DMS79 treated with DMSO at 0.1 percent for 48 hours (cell line): Measurements from ENCODE around the gene ZBTB24.

Source experiments
- DNase-seq: peaks from one replicate; lab custom pipeline; 2025; lab: John Stamatoyannopoulos, UW

The ZBTB24 gene

DNA sequence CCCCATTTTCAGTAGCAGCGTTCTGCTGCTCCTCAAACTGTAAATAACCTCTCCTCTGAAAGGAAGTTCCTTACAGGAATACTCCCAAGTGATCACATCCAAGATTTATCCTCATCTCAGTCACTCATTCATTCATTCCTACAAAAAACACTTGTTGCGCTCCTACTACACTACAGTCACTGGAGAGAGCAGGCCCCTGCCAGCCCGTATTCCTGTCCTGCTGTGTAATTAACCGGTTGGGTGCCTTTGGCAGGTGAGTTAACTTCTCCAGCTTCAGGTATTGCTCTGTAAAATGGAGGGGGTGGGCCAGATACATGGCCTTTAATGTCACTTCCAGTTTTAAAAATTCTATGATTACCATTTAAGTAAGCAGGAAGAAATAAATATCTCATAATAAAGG, 15.0 kb upstream of the ZBTB24 start:
- no peak for DNase-seq

DNA sequence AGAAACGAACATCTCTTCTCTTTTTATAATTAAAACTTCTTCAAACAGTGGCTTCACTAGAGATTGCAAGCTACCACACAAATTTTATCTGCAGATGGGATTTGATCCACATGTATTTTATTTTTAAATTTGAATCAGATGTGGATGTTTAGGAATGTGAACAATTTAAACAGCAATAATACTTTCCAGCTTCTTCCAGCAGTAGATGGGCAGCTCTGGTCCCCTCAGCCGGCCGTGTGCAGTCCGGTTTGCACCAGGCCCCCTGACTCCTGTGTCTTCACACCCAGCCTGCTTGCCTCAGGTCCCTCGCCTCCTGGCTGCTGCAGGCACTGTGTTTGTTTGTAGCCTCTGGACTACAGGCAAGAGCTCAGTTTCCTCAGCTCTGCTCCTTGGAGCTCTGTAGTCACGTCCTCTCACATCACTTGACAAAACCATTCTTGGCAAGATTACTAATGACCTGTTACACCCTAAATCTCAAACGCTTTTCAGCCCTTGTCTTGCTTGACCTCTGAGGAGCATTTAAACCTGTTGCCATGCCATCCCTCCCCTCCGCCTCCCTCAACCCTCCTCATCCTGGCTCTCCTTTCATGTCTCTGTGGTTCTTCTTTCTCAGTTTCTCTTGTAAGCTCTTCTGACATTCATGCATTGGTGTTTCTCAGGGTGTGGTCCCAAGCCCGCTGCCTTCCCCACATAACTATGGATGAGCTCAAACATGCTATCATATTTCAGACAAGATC, 13.2 kb upstream of the ZBTB24 start:
- DNase-seq, result no peak

DNA sequence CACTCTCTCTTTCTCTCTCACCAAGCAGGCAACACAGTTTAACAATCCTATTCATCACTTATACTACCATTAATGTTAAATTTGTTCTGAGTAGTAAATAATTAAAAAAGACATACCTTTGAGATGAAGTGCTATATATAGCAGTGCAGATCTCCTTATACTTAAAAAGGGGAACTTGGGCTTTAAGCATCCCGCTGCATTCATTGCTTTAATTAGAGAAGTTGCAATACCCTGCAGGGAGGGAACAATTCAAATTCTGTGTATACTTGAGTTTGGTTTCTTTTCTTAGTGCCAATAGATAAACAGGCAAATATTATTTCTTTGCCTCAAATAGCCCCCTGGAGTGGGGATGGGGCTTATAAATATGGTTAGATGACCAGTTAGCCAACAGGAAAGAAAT, 10.8 kb upstream of the ZBTB24 start:
- no peak for DNase-seq

DNA sequence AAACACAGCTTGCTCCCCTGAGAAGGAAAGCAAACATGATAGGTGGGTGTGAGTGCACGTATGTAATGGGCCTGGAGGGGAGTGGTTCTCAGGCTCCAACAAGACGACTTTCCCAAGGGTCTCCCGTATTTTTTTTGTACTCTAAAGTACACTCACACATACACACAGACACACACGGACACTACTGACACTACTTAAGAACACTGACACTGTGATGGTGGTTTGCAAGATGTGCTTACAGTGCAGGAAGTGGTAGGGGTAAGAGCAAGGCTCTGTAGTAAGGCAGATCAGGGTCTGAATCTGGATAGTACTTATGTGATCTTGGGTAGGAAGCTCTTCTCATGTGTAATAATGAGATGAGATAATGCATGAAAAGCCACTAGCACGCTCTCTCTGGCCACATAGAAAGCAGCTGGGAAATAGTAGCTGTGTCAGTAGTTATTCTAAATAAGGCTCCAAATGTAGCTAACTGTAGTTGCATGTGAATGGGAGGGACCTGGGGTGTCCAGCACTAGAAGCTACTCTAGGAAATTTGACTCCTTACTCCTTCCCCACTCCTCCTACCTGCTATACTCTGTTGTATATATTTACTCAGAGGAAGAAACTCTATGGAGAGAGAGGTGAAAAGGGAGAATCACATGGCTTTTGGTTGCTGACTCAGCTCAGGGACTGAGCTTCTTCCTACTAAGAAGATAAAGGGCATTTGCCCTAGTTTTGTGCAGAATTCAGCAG, 8.4 kb upstream of the ZBTB24 start:
- peak; percentile 82 for DNase-seq

DNA sequence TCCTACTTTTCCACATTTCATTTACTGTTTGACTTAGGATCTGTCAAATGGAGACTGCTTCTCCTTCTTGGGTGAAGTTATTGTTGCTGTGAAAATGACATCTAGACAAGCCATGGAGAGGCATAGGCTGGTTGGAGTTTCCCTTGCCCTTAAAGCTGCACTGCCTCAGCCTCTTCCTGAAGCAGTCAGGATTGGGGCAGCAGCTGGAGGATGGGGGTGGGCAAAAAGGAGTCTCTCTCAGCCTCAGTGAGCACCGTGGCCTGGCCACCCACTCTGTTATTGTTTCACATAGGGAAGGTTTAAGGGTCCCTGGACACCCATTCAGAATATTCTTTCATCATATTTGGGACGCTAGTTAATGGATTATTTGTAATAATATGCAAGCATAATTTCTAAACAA, 7.7 kb upstream of the ZBTB24 start:
- no peak for DNase-seq

DNA sequence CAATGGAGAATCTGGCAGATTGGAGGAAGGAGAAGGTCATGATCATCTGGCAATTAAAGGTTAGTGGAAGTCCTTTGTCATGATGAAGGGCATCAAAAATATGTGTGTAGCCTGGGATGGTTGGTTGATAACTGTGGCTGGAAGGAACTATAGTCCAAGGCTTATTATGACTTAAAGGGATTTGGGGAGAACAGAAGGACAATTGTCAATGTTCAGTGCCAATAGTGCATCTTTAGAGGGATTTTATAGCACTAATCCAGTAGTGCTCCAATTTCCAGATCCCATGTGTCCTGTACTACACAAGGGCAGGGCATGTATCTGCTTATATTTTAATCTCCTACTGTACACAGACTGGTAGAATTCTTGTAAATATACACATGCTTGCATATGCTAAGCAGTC, 5.0 kb upstream of the ZBTB24 start:
- no peak for DNase-seq

GRCh38 chr6:109486068-109486467, 3.0 kb upstream of the ZBTB24 start:
- DNase-seq, result no peak

DNA sequence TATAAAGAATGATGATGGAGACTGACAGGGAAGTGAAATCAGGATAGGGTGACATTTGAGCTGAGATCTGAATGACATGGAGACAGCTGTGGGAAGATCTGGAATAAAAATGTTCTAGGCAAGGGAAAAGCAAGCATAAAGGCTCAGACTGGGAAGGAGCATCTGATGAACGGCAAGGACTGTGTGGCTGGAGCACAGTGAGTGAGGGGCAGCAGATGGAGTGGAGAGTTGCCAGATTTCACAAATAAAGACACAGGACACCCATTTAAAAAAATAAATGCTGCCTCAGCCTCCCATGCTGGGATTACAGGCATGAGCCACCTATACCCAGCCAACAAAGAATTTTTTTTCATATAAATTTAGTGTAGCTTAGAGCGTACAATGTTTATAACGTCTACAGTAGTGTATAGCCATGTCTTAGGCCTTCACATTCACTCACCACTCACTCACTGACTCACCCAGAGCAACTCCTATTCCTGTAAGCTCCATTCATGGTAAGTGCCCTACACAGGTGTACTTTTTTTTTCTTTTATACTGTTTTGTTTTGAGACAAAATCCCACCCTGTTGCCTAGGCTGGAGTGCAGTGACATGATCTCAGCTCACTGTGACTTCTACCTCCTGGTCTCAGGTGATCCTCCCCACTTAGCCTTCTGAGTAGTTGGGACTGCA, 2.4 kb upstream of the ZBTB24 start:
- DNase-seq, result no peak

DNA sequence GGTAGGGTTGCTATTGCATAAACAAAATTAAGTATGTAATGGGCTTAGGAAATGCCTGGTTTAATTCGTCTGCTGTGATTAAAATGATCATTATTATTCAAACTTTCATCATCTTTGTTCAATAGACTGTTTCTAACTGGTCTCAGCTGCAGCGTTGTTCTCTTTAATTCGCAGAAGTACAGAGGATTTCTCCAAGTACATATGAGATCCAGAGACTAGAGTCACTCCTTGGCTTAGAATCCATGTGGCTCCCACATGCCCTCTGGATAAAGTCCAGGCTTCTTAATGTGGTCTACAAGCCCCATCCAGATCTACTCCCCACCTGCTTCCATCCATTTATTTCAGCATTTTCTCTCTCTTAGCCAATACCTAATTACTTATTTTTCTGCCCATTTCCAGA, 1.1 kb upstream of the ZBTB24 start:
- DNase-seq, result no peak

DNA sequence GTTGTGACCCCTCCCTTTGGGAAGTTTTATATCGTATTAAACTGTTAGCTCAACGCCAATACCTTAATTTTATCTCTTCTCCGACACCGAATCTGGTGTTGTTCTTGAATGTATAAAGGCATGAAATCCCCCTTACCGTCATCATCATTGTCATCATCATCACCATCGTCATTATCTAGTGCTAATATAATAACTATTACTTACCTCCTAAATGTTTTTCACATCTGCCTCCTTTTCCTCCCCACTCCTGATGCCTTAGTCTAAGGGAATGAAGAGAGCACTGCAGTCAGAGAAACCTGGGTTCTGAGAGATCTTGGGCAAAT, 677 bp upstream of the ZBTB24 start:
- no peak for DNase-seq

DNA sequence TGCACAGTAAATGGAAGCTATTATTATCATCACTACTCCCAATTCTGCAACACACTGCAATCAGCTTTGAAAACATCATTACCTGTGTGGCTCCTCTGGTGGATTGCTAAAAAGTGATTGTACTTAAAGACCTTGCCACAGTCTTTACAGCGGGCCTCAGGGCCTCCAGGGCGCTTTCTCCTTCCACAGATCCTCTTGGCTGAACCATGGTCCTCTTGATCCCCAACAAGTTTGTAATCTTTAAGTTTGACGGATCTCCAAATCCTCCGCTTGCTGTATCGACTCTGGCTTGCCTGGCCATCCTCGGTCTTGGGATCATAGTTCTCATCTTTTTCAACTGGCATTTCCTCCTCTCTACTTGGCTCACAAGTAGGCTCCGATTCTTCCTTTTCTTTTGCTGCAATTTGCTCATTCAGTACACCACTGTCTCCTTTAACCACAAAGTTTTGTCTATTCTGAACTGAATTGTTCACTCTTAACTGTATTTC, 2.0 kb downstream of the ZBTB24 start:
- no peak for DNase-seq

DNA sequence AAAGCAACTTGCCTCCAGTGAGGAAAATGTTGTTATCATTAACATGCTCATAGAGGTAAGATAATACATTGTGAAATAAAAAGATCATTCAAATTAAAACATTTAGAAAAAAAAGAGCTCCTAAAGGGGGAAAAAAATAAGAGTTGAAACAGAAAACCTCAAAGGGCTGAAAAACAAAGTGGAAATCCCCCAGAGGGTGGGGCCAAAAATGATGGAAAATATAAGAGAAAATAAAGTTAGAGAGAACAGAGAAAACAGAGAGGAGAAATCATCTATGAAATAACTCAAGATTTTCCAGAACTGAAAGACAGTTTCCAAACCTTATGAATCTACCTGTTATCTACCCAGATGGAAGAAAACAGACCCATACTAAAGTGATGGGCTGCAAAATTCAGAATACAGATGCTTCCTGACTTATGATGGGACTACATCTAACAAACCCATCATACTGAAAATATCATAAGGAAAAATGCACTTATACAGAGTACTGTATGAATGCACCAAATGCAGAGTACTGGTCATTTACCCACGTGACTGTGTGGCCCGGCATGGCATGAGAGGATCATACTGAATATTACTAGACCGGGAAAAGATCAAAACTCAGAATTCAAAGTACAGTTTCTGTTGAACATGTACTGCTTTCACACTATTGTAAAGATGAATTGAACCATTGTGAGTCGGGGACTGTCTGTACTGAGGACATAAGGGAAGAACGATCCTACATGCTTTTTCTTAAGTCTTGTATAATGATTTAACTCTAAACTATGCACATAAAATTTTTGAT, 4.0 kb downstream of the ZBTB24 start:
- DNase-seq, result no peak

DNA sequence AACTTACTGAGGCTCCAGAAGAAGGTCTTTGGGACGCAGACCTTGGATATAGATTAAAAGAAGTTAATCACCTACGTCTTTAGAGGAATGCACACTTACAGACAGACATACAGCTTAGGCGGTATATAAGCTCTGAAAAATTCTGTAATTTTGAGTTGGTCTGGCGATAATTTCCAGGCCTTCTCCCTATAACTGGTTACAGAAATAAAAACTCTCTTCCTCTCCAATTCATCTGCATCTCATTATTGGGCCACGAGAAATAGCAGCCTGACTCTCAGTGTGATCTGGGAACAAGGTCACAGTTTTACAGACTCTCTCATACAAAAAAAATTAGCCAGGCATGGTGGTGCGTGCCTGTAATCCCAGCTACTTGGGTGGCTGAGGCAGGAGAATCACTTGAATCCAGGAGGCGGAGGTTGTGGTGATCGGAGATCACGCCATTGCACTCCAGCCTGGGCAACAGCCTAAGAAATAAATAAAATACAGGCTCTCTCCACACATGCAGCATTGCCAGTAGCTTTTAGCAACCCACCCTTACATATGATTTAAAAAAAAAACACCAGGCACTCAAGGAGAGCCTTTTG, 4.7 kb downstream of the ZBTB24 start:
- no peak for DNase-seq

DNA sequence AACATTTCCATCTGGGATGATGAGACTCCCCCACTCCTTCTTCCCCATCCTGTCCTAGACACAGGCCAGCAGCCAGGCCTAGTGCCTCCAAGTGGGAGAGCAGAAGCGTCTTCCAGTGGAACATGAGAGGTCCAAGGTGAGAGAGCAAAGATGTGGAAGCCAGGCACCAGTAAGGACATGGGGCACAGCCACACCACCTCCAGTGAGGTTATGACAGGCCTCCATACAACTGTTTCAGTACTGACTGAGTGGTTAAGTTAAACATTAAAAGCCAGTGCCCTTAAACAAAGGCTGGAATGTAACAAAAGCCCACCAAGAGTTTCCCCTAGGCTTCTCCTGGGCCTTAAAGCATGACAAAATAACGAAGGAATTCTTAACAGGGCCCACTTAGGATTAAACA, 5.3 kb downstream of the ZBTB24 start:
- no peak for DNase-seq

DNA sequence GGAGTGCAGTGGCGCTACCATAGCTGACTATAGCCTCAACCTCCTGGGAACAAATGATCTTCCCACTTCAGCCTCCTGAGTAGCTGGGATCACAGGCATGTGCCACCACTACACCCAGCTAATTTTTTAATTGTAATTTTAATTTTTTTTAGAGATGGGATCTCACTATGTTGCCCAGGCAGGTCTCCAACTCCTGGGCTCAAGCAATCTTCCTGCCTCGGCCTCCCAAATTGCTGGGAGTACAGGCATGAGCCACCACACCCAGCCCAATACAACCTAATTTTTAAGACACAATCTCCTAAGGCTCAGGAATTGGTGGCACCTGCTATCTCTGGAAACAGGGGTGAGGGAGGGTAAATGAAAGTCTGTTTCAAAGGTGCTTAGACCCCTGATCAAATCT, 5.8 kb downstream of the ZBTB24 start:
- DNase-seq, result no peak

- DNase-seq, result no peak
Observed at GRCh38 chr6:109475625-109476024, 7.4 kb downstream of the ZBTB24 start.

- DNase-seq, result no peak
Observed at GRCh38 chr6:109474995-109475394, 8.0 kb downstream of the ZBTB24 start.

GRCh38 chr6:109473120-109473519, 9.9 kb downstream of the ZBTB24 start:
- DNase-seq, result no peak

DNA sequence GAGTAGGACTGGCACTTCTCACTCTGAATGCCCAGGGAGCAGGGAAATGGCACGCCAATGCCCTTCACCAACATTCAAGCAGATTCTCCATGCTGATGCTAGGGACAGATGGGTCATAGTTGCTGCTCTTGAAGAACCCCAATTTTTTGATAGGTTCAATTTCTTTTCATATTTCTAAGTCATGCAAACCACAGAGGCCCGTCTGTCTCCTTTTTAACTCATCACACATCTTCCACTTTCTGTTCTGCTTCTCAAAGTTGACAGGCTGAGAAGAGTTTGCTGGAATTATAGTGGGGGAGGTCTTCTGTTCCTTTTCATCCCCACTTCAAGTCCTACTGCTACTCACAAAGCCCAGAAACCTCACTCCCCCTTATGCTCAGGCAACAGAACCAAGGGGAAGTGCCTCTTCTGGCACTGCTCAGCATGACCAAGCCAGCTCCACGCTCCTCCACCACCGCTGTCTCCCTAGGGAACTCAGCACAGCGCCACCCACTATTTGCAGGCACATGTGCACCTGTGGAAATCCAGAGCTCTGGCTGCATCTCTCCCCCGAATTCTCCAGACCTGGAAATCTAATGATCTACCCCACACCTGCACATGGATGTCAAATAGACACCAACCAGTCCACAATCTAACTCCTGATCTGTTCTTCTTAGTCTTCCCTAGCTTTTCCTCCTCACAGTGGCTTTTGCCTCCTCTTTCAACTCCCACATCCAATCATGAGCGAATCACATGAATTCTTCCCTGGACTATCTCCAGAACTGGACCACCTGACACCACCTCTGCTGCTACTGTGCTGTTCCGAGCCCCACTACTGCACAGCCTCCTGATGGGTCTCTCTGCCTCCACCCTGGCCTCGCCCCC, 10.7 kb downstream of the ZBTB24 start:
- DNase-seq, result no peak

GRCh38 chr6:109471105-109471810, 11.8 kb downstream of the ZBTB24 start:
- no peak for DNase-seq
